IMR-90 (cell line): ENCODE data around the gene CASQ1. TPM values are rescaled to one million over a fixed set of nuclear protein-coding genes. Genes with fewer than 3 reads are reported as not detected.

ENCODE experiments used
- ATAC-seq: fragments of 200-7000 bp; cut with Tn5 transposase; 2 replicates; pipeline ENCODE4 v1.9.1; 2020; ENCODE audit warnings: low read depth, mild to moderate bottlenecking, moderate library complexity
- BruUV-seq: library from RNA; stranded (reverse); fragments of 400-500 nt; replicated peaks from 2 replicates; lab custom pipeline; 2021; lab: Mats Ljungman, UMichigan
- CTCF ChIA-PET: fragments of 300-600 bp; formaldehyde crosslinking; extraction: SDS; loops from one replicate; lab custom pipeline; 2021; ENCODE audit warnings: antibody characterized with exemption; lab: Yijun Ruan, JAX
- POLR2A ChIA-PET: fragments of 300-600 bp; sonication (Branson Sonifier 250); formaldehyde crosslinking; loops from one replicate; lab custom pipeline; 2022; ENCODE audit warnings: antibody characterized with exemption; ENCODE audit not compliant: unreplicated experiment; lab: Charles Lee
- DNase-seq: peaks from one replicate; pipeline ENCODE4 v3.0.0; 2013
- H2AFZ ChIP-seq: replicated peaks from 2 replicates; pipeline ENCODE3; 2013; ENCODE audit warnings: low read length, mild to moderate bottlenecking; ENCODE audit not compliant: poor library complexity
- H2AK5ac ChIP-seq: 2 replicates; pipeline ENCODE4 v1.6.1; 2013; ENCODE audit warnings: low read depth, low read length, inconsistent platforms
- H2AK9ac ChIP-seq: replicated peaks from 2 replicates; pipeline ENCODE3; 2013; ENCODE audit warnings: mild to moderate bottlenecking, low read depth, low read length, moderate library complexity; ENCODE audit not compliant: poor library complexity
- H2BK120ac ChIP-seq: 2 replicates; pipeline ENCODE4 v1.6.1; 2013; ENCODE audit warnings: low read depth, low read length, inconsistent platforms
- H2BK15ac ChIP-seq: 3 replicates; pipeline ENCODE4 v1.6.1; 2013; ENCODE audit warnings: low read depth, low read length, inconsistent platforms
- H2BK20ac ChIP-seq: 2 replicates; pipeline ENCODE4 v1.6.1; 2013; ENCODE audit warnings: low read depth, mild to moderate bottlenecking, inconsistent platforms, low read length, moderate library complexity
- H2BK5ac ChIP-seq: 2 replicates; pipeline ENCODE4 v1.6.1; 2013; ENCODE audit warnings: mild to moderate bottlenecking, low read depth, low read length, inconsistent platforms; ENCODE audit not compliant: poor library complexity, severe bottlenecking
- H3K14ac ChIP-seq: replicated peaks from 2 replicates; pipeline ENCODE4 v1.6.1; 2013; ENCODE audit warnings: low read depth, low read length, inconsistent platforms
- H3K18ac ChIP-seq: 2 replicates; pipeline ENCODE4 v1.6.1; 2013; ENCODE audit warnings: low read depth, low read length, control low read depth
- H3K23ac ChIP-seq: 2 replicates; pipeline ENCODE4 v1.6.1; 2013; ENCODE audit warnings: low read depth, low read length, inconsistent platforms
- H3K27ac ChIP-seq: 2 replicates; pipeline ENCODE4 v1.5.1; 2013; ENCODE audit warnings: mild to moderate bottlenecking, control low read depth, low read length; ENCODE audit not compliant: insufficient read depth
- H3K27me3 ChIP-seq: 2 replicates; pipeline ENCODE4 v1.6.1; 2013; ENCODE audit warnings: low read length; ENCODE audit not compliant: control insufficient read depth, insufficient read depth
- H3K36me3 ChIP-seq: 2 replicates; pipeline ENCODE4 v1.6.1; 2013; ENCODE audit warnings: low read length, mixed read lengths; ENCODE audit not compliant: control insufficient read depth, insufficient read depth
- H3K4ac ChIP-seq: 2 replicates; pipeline ENCODE4 v1.6.1; 2013; ENCODE audit warnings: low read depth, low read length, inconsistent platforms
- H3K4me1 ChIP-seq: 2 replicates; pipeline ENCODE4 v1.6.1; 2013; ENCODE audit warnings: low read length, mixed read lengths; ENCODE audit not compliant: control insufficient read depth, insufficient read depth
- H3K4me2 ChIP-seq: 2 replicates; pipeline ENCODE4 v1.6.1; 2013; ENCODE audit warnings: low read depth, mild to moderate bottlenecking, control low read depth, low read length, moderate library complexity
- H3K4me3 ChIP-seq: 2 replicates; pipeline ENCODE4 v1.5.1; 2013; ENCODE audit warnings: low read depth, mild to moderate bottlenecking, control low read depth, low read length, moderate library complexity; ENCODE audit not compliant: insufficient read depth
- H3K56ac ChIP-seq: 2 replicates; pipeline ENCODE4 v1.6.1; 2013; ENCODE audit warnings: low read length, inconsistent platforms; ENCODE audit not compliant: insufficient read depth; ENCODE audit errors: extremely low read depth
- H3K79me1 ChIP-seq, 2 experiments: 2 replicates each; pipeline ENCODE4 v1.6.1; 2013; ENCODE audit warnings: low read length in 2 of 2, inconsistent platforms in 1 of 2, low read depth in 1 of 2
- H3K9ac ChIP-seq: 2 replicates; pipeline ENCODE4 v1.6.1; 2013; ENCODE audit warnings: low read depth, low read length, control low read depth
- H3K9me1 ChIP-seq: 2 replicates; pipeline ENCODE4 v1.6.1; 2013; ENCODE audit warnings: low read length, inconsistent platforms; ENCODE audit not compliant: insufficient read depth
- H3K9me3 ChIP-seq: 2 replicates; pipeline ENCODE4 v1.6.1; 2013; ENCODE audit warnings: low read length; ENCODE audit not compliant: control insufficient read depth, insufficient read depth
- H4K20me1 ChIP-seq: 2 replicates; pipeline ENCODE4 v1.6.1; 2013; ENCODE audit warnings: low read length, inconsistent platforms; ENCODE audit not compliant: insufficient read depth
- H4K5ac ChIP-seq: 2 replicates; pipeline ENCODE4 v1.6.1; 2013; ENCODE audit warnings: mild to moderate bottlenecking, low read depth, low read length, control low read depth
- H4K8ac ChIP-seq, 2 experiments: 2 replicates each; pipeline ENCODE4 v1.6.1; 2013; ENCODE audit warnings: low read depth in 2 of 2, low read length in 2 of 2, control low read depth in 1 of 2, inconsistent platforms in 1 of 2
- H4K91ac ChIP-seq: 2 replicates; pipeline ENCODE4 v1.6.1; 2013; ENCODE audit warnings: low read depth, low read length, inconsistent platforms; ENCODE audit not compliant: insufficient read depth
- BHLHE40 ChIP-seq: fragments of 150-350 bp; IDR thresholded peaks from 2 replicates; pipeline ENCODE4 v1.6.1; 2016; ENCODE audit warnings: mild to moderate bottlenecking, low read depth, low read length
- CEBPB ChIP-seq: IDR thresholded peaks from 2 replicates; pipeline ENCODE4 v1.6.1; 2012; ENCODE audit warnings: low read depth, low read length, improper control_type of control experiment
- CHD1 ChIP-seq: IDR thresholded peaks from 2 replicates; pipeline ENCODE4 v1.6.1; 2012; ENCODE audit warnings: low read depth, low read length, improper control_type of control experiment
- MAFK ChIP-seq: IDR thresholded peaks from 2 replicates; pipeline ENCODE4 v1.6.1; 2012; ENCODE audit warnings: low read depth, low read length, improper control_type of control experiment
- MAZ ChIP-seq: IDR thresholded peaks from 2 replicates; pipeline ENCODE4 v1.6.1; 2012; ENCODE audit warnings: low read depth, mild to moderate bottlenecking, low read length, improper control_type of control experiment, moderate library complexity, borderline replicate concordance
- MXI1 ChIP-seq: IDR thresholded peaks from 2 replicates; pipeline ENCODE4 v1.6.1; 2012; ENCODE audit warnings: low read depth, mild to moderate bottlenecking, low read length, moderate library complexity, borderline replicate concordance
- POLR2A ChIP-seq: IDR thresholded peaks from 2 replicates; pipeline ENCODE4 v1.6.1; 2012; ENCODE audit warnings: mild to moderate bottlenecking, low read depth, low read length
- RCOR1 ChIP-seq: IDR thresholded peaks from 2 replicates; pipeline ENCODE4 v1.6.1; 2012; ENCODE audit warnings: mild to moderate bottlenecking, low read length, improper control_type of control experiment; ENCODE audit not compliant: insufficient replicate concordance
- SMC3 ChIP-seq: fragments of 150-350 bp; IDR thresholded peaks from 2 replicates; pipeline ENCODE4 v1.6.1; 2016; ENCODE audit warnings: low read depth, mild to moderate bottlenecking, antibody characterized with exemption, low read length, moderate library complexity
- WGBS, 2 experiments: methylation state at CpG; one replicate each; pipeline versions ENCODE4 v1.1.5 to v1.1.7; 2013; ENCODE audit warnings: missing lambda C conversion rate in 2 of 2; ENCODE audit not compliant: insufficient read length in 1 of 2; ENCODE audit errors: extremely low coverage in 2 of 2; 5-methylcytosine and 5-hydroxymethylcytosine counted together
- dilution Hi-C: fragments of 300-500 bp; cut with HindIII; formaldehyde crosslinking; loops from one replicate; pipeline ENCODE4 v1.14.3; 2018; ENCODE audit warnings: low sequenced_read_pairs; ENCODE audit not compliant: unreplicated experiment
- in situ Hi-C: fragments of 300-500 bp; cut with MboI; formaldehyde crosslinking; loops from 3 replicates; pipeline ENCODE4 v1.14.3; 2019; ENCODE audit warnings: low sequenced_read_pairs, inconsistent platforms, mixed read lengths
- intact Hi-C: fragments of 100-400 bp; cut with micrococcal nuclease; formaldehyde crosslinking; loops from 2 replicates; pipeline ENCODE4 v1.10.0; 2022
- polyA plus RNA-seq, 3 experiments: library from polyadenylated mRNA; depleted of rRNA; stranded (reverse); fragments of >200 nt; gene quantifications; 2 replicates each; pipeline ENCODE4 v1.2.3, GENCODE V29; 2012; ENCODE audit warnings: low replicate concordance in 1 of 3
- total RNA-seq: library from RNA; depleted of rRNA; stranded (reverse); fragments of >200 nt; gene quantifications from 2 replicates; pipeline ENCODE4 v1.2.3, GENCODE V29; 2012
- TF ChIP-seq, protein P1 (sequence below): fragments of 150-350 bp; IDR thresholded peaks from 2 replicates; pipeline ENCODE4 v1.6.1; 2017; ENCODE audit warnings: mild to moderate bottlenecking, antibody characterized with exemption, low read length, low read depth

Gene CASQ1
- total and polyA plus RNA-seq, 2 of the 4 experiments (the other 2 are of a cell fraction) = 0.18 to 0.21 TPM

- Histone ChIP-seq H2BK5ac (peak overlapping the region; percentile 60), H3K9me1 (peaks cover 10% of the 10 kb centered on the region; the same call in 1 of the 2 replicates), H2BK20ac (no peak overlapping the region), H3K9me3 (no peaks in the 10 kb centered on the region), H3K36me3 (no peaks in the 10 kb centered on the region), H3K4me3 (no peak overlapping the region), H3K23ac (no peak overlapping the region), H3K18ac (no peak overlapping the region), H4K8ac (no peak overlapping the region), H2BK120ac (no peak overlapping the region), H4K5ac (no peak overlapping the region), H3K4ac (no peak overlapping the region), H3K79me1 (no peaks in the 10 kb centered on the region), H4K20me1 (no peaks in the 10 kb centered on the region), H2BK15ac (no peak overlapping the region), H3K9ac (no peak overlapping the region), H3K4me2 (no peak overlapping the region), H3K14ac (no peak overlapping the region), H2AK5ac (0 out of 2 replicates have a peak overlapping the region, but pooled peaks have one; percentile 9), H3K27ac (no peak overlapping the region), H3K56ac (no peak overlapping the region), H2AK9ac (peak overlapping the region; percentile 57), H3K4me1 (peaks cover 4% of the 10 kb centered on the region), H4K91ac (no peak overlapping the region), H2AFZ (peak overlapping the region; percentile 35), H3K27me3 (peaks cover 3% of the 10 kb centered on the region; the same call in 1 of the 2 replicates)
- DNase-seq (no peak), ATAC-seq (no peak)
- no CpG with 5 or more reads among the region's 2 CpGs for WGBS, 2 experiments
- intact Hi-C loops = loop anchor here (5.0 kb wide), 1 partner anchor 53 kb away; no protein-coding TSS in a partner anchor
- ChIA-PET POLR2A (no interaction called here), CTCF (no interaction called here)
- TF ChIP-seq BHLHE40 (no peak), CHD1 (no peak), RCOR1 (no peak), CEBPB (no peak), MAFK (no peak), MXI1 (no peak), POLR2A (no peak), SMC3 (no peak), MAZ (no peak)
- TF ChIP-seq, protein P1, sequence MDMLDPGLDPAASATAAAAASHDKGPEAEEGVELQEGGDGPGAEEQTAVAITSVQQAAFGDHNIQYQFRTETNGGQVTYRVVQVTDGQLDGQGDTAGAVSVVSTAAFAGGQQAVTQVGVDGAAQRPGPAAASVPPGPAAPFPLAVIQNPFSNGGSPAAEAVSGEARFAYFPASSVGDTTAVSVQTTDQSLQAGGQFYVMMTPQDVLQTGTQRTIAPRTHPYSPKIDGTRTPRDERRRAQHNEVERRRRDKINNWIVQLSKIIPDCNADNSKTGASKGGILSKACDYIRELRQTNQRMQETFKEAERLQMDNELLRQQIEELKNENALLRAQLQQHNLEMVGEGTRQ = no peak
- BruUV-seq = no TSS peak
- dilution Hi-C loops = no loop called here
- in situ Hi-C loops = loop anchor here (25.0 kb wide), 1 partner anchor 418 kb away; no protein-coding TSS in a partner anchor
Observed at GRCh38 chr1:160194737-160195059, 4.3 kb downstream of the CASQ1 start.
